B cell (primary cell): ENCODE results near the gene ITIH3. TPM values are rescaled to one million over a fixed set of nuclear protein-coding genes. Genes with fewer than 3 reads are reported as not detected.

Experiments
- ATAC-seq: fragments of 200-7000 bp; cut with Tn5 transposase; one replicate; pipeline ENCODE4 v1.10.0; 2021; ENCODE audit warnings: low read depth, mild to moderate bottlenecking, moderate number of reproducible peaks, moderate library complexity
- CTCF ChIA-PET: fragments of 350-600 bp; sonication (Branson Sonifier 250); formaldehyde crosslinking; loops from one replicate; lab custom pipeline; 2021; ENCODE audit warnings: antibody characterized with exemption, inconsistent platforms; lab: Charles Lee
- POLR2A ChIA-PET: fragments of 350-600 bp; sonication (Branson Sonifier 250); formaldehyde crosslinking; loops from one replicate; lab custom pipeline; 2021; ENCODE audit warnings: antibody characterized with exemption; lab: Charles Lee
- DNase-seq: peaks from one replicate; pipeline ENCODE4 v3.0.0; 2013
- H2AFZ ChIP-seq: 2 replicates; pipeline ENCODE4 v1.6.1; 2012; ENCODE audit warnings: mild to moderate bottlenecking, low read depth, low read length; ENCODE audit not compliant: insufficient read depth, poor library complexity, severe bottlenecking
- H3K27ac ChIP-seq, 2 donors: 1 replicate in 1 of 2; 2 replicates in 1 of 2; pipeline ENCODE4 v1.5.1; 2012 to 2013; ENCODE audit warnings: low read length in 2 of 2, mild to moderate bottlenecking in 2 of 2, moderate library complexity in 1 of 2
- H3K27me3 ChIP-seq, 4 experiments: fragments of 200-600 bp in 1 of 4; sonication (generic) in 1 of 4; replicated peaks in 1 of 4; 1 replicate in 2 of 4; 2 replicates in 2 of 4; pipeline versions ENCODE4 v1.6.1 to v1.7.0; 2013 to 2016; ENCODE audit warnings: low read length in 3 of 4, mild to moderate bottlenecking in 2 of 4, mixed read lengths in 1 of 4, moderate library complexity in 1 of 4; ENCODE audit not compliant: insufficient read depth in 4 of 4, control insufficient read depth in 3 of 4; ENCODE audit errors: control extremely low read depth in 1 of 4
- H3K36me3 ChIP-seq, 2 experiments: replicated peaks in 1 of 2; 1 replicate in 1 of 2; 2 replicates in 1 of 2; pipeline versions ENCODE4 v1.6.1 to v1.7.1; 2013; ENCODE audit warnings: low read length in 1 of 2; ENCODE audit not compliant: insufficient read depth in 2 of 2, control insufficient read depth in 1 of 2; ENCODE audit errors: control extremely low read depth in 1 of 2, extremely low read depth in 1 of 2
- H3K4me1 ChIP-seq, 2 donors: fragments of 200-600 bp in 1 of 2; sonication (generic) in 1 of 2; 1 replicate in 1 of 2; 2 replicates in 1 of 2; pipeline versions ENCODE4 v1.5.1 to v1.6.1; 2013 to 2017; ENCODE audit warnings: low read length in 2 of 2; ENCODE audit not compliant: control insufficient read depth in 2 of 2, insufficient read depth in 2 of 2
- H3K4me2 ChIP-seq: replicated peaks from 2 replicates; pipeline ENCODE3; 2012; ENCODE audit warnings: mild to moderate bottlenecking, low read depth, low read length; ENCODE audit not compliant: poor library complexity, severe bottlenecking
- H3K4me3 ChIP-seq, 5 experiments: fragments of 200-600 bp in 1 of 5; sonication (generic) in 1 of 5; 1 replicate in 3 of 5; 2 replicates in 2 of 5; pipeline versions ENCODE4 v1.5.1 to v1.7.0; 2011 to 2016; ENCODE audit warnings: low read length in 4 of 5, mild to moderate bottlenecking in 4 of 5, low read depth in 2 of 5, control low read depth in 1 of 5, moderate library complexity in 1 of 5; ENCODE audit not compliant: insufficient read depth in 1 of 5; ENCODE audit errors: control extremely low read depth in 1 of 5, extremely low read depth in 1 of 5
- H3K79me2 ChIP-seq: fragments of 200-600 bp; sonication (generic); one replicate; pipeline ENCODE4 v1.6.0; 2016; ENCODE audit warnings: low read length; ENCODE audit not compliant: control insufficient read depth, insufficient read depth
- H3K9ac ChIP-seq: fragments of 200-600 bp; sonication (generic); 2 replicates; pipeline ENCODE4 v1.6.1; 2017; ENCODE audit warnings: mild to moderate bottlenecking, low read length, moderate library complexity
- H3K9me3 ChIP-seq, 3 donors: one replicate each; pipeline versions ENCODE4 v1.6.1 to v1.7.1; 2013; ENCODE audit warnings: low read length in 2 of 3; ENCODE audit not compliant: control insufficient read depth in 2 of 3, insufficient read depth in 1 of 3; ENCODE audit errors: control extremely low read depth in 1 of 3
- H4K20me1 ChIP-seq: 2 replicates; pipeline ENCODE4 v1.6.0; 2012; ENCODE audit warnings: mild to moderate bottlenecking, low read length; ENCODE audit not compliant: insufficient read depth, control insufficient read depth, poor library complexity, severe bottlenecking
- H3K27ac Mint-ChIP-seq: one replicate; pipeline ENCODE4 v1.8.0; 2021; ENCODE audit warnings: mixed read lengths
- H3K27me3 Mint-ChIP-seq: one replicate; pipeline ENCODE4 v1.8.0; 2021; ENCODE audit warnings: mixed read lengths
- H3K4me1 Mint-ChIP-seq: one replicate; pipeline ENCODE4 v1.8.0; 2021; ENCODE audit warnings: mixed read lengths
- H3K4me3 Mint-ChIP-seq: one replicate; pipeline ENCODE4 v1.8.0; 2021; ENCODE audit warnings: mixed read lengths
- H3K9me3 Mint-ChIP-seq: one replicate; pipeline ENCODE4 v1.8.0; 2022; ENCODE audit warnings: mixed read lengths; ENCODE audit not compliant: insufficient read depth
- CTCF ChIP-seq: fragments of 200-600 bp; IDR thresholded peaks from one replicate; pipeline ENCODE4 v1.8.0; 2022; ENCODE audit warnings: antibody characterized with exemption, mild to moderate bottlenecking
- EZH2 ChIP-seq: IDR thresholded peaks from 2 replicates; pipeline ENCODE4 v1.6.1; 2012; ENCODE audit warnings: borderline replicate concordance, low read depth, mild to moderate bottlenecking, moderate library complexity, low read length; ENCODE audit not compliant: insufficient read depth, poor library complexity, severe bottlenecking
- WGBS: methylation state at CpG from one replicate; pipeline ENCODE4 v1.1.5; 2013; ENCODE audit warnings: missing lambda C conversion rate; ENCODE audit not compliant: insufficient coverage; 5-methylcytosine and 5-hydroxymethylcytosine counted together
- intact Hi-C: fragments of 100-400 bp; cut with micrococcal nuclease; formaldehyde crosslinking; loops from one replicate; pipeline ENCODE4 v1.10.0; 2022
- polyA plus RNA-seq: library from polyadenylated mRNA; depleted of rRNA; stranded (reverse); fragments of >200 nt; gene quantifications from 2 replicates; pipeline ENCODE4 v1.2.3, GENCODE V29; 2012
- total RNA-seq, 2 donors: library from RNA; stranded (reverse); fragments of 120-200 nt in 1 of 2; gene quantifications; 1 replicate in 1 of 2; 2 replicates in 1 of 2; pipeline versions ENCODE4 v1.2.3 to v1.2.4, GENCODE V29; 2013 to 2022

ITIH3 gene
- total and polyA plus RNA-seq, 2 donors (not counting 1 experiment from before 2014, with no cell fraction given) = not detected

- intact Hi-C loops = loop anchor here (1.0 kb wide), 1 partner anchor 8 kb away; no protein-coding TSS in a partner anchor
- Mint-ChIP-seq H3K27ac (peak overlapping the region; percentile 91), H3K4me3 (peak overlapping the region; percentile 36), H3K4me1 (peaks cover 14% of the 10 kb centered on the region), H3K9me3 (no peaks in the 10 kb centered on the region), H3K27me3 (peaks cover 4% of the 10 kb centered on the region)
- H3K9me3 ChIP-seq = no peaks in the 10 kb centered on the region
- no peaks in the 10 kb centered on the region for H3K27me3 ChIP-seq
- H4K20me1 ChIP-seq = no peaks in the 10 kb centered on the region
- WGBS = 85% methylated on average over 6 of the region's 11 CpGs
- DNase-seq (peak; percentile 92), ATAC-seq (peak; percentile 93)
- ChIA-PET CTCF (interaction anchor here (1.2 to 1.4 kb wide), 2 partner anchors 8 to 335 kb away, joined by 4 to 8 read pairs; partner anchors contain the start of gene NEK4), POLR2A (interaction anchor here (0.5 to 1.9 kb wide), 2 partner anchors 8 to 75 kb away, joined by 8 to 15 read pairs; partner anchors contain the start of gene NEK4)
- H3K36me3 ChIP-seq = no peaks in the 10 kb centered on the region
- no peak for TF ChIP-seq EZH2
- no peak for TF ChIP-seq CTCF
- H3K4me3 ChIP-seq = peak overlapping the region in 1 of 5 experiments; percentile 16
- H3K4me2 ChIP-seq = peak overlapping the region; percentile 51
- H3K4me1 ChIP-seq = peaks cover 14 to 19% of the 10 kb centered on the region in 2 donors
- H3K79me2 ChIP-seq = no peaks in the 10 kb centered on the region
- peak overlapping the region; percentile 30 for H3K9ac ChIP-seq
- H3K27ac ChIP-seq = peak overlapping the region; percentile 88 to 90
- H2AFZ ChIP-seq = peak overlapping the region; percentile 56
Observed at GRCh38 chr3:52779011-52779836, 15.4 kb upstream of the ITIH3 start.
